Measurements from ENCODE around the gene KCNA2. TPM values are rescaled to one million over a fixed set of nuclear protein-coding genes. Genes with fewer than 3 reads are reported as not detected.

KCNA2 gene
- total and polyA plus RNA-seq, 4 donors: 0.02 to 0.68 (median 0.15) TPM

DNA sequence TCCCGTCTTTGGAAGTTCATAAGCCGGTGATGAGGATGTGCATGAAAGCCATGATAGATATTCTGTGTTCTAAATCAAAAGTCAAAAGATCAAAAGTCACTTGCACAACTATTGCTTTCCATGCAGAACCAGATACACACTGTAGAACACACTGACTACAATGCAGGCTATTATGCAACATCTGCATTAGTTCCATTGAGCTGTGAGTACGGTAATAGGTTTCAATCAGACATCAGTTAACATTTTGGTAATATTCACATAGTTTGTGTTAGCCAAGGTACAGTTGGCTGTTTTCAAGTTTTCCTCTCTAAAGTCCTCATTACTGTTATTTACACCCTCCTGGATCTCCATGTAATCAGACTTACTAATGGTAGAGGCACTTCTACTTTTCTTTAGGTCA, 3.1 kb downstream of the KCNA2 start:
- no peak for DNase-seq
- no peaks in the 10 kb centered on the region for H3K36me3 ChIP-seq (ENCODE audit: control insufficient read depth in 4 of 4, insufficient read depth in 4 of 4, low read length in 4 of 4)
- no peak overlapping the region for H3K27ac ChIP-seq (ENCODE audit: low read depth in 1 of 2, low read length in 1 of 2)
- peaks cover 0 to 2% (median 0%) of the 10 kb centered on the region in 4 donors for H3K9me3 ChIP-seq (ENCODE audit: control insufficient read depth in 4 of 4, insufficient read depth in 3 of 4, low read length in 3 of 4)
- TF ChIP-seq, protein P1, sequence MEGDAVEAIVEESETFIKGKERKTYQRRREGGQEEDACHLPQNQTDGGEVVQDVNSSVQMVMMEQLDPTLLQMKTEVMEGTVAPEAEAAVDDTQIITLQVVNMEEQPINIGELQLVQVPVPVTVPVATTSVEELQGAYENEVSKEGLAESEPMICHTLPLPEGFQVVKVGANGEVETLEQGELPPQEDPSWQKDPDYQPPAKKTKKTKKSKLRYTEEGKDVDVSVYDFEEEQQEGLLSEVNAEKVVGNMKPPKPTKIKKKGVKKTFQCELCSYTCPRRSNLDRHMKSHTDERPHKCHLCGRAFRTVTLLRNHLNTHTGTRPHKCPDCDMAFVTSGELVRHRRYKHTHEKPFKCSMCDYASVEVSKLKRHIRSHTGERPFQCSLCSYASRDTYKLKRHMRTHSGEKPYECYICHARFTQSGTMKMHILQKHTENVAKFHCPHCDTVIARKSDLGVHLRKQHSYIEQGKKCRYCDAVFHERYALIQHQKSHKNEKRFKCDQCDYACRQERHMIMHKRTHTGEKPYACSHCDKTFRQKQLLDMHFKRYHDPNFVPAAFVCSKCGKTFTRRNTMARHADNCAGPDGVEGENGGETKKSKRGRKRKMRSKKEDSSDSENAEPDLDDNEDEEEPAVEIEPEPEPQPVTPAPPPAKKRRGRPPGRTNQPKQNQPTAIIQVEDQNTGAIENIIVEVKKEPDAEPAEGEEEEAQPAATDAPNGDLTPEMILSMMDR (IDR thresholded peaks at IDR 0.05; ENCODE audit: control extremely low read depth, extremely low read depth): no peak
- ATAC-seq (ENCODE audit: insufficient read depth, low FRiP score): no peak
- H3K4me1 ChIP-seq (ENCODE audit: control insufficient read depth in 5 of 5, insufficient read depth in 5 of 5, low read length in 5 of 5): peaks cover 0 to 19% (median 9%) of the 10 kb centered on the region in 5 donors
- WGBS, 2 donors: 98% methylated on average over 3 of the region's 3 CpGs
- H3K9ac ChIP-seq (ENCODE audit: insufficient read depth in 1 of 2, low read length in 2 of 2): no peak overlapping the region
- H3K4me3 ChIP-seq: no peak overlapping the region
- H3K27me3 ChIP-seq (ENCODE audit: control insufficient read depth in 3 of 3, insufficient read depth in 3 of 3, low read length in 2 of 3): peaks cover 10 to 45% (median 34%) of the 10 kb centered on the region in 3 donors

- peaks cover 0 to 19% (median 6%) of the 10 kb centered on the region in 5 donors for H3K4me1 ChIP-seq (ENCODE audit: control insufficient read depth in 5 of 5, insufficient read depth in 5 of 5, low read length in 5 of 5)
- TF ChIP-seq, protein P1 (IDR thresholded peaks at IDR 0.05; ENCODE audit: control extremely low read depth, extremely low read depth): no peak
- DNase-seq (no peak), ATAC-seq (ENCODE audit: insufficient read depth, low FRiP score) (no peak)
- WGBS, 2 donors: 86 to 90% methylated on average over 4 of the region's 4 CpGs
- H3K36me3 ChIP-seq (ENCODE audit: control insufficient read depth in 4 of 4, insufficient read depth in 4 of 4, low read length in 4 of 4): no peaks in the 10 kb centered on the region
- peaks cover 0 to 2% (median 0%) of the 10 kb centered on the region in 4 donors for H3K9me3 ChIP-seq (ENCODE audit: control insufficient read depth in 4 of 4, insufficient read depth in 3 of 4, low read length in 3 of 4)
- H3K4me3 ChIP-seq: no peak overlapping the region
- H3K27ac ChIP-seq (ENCODE audit: low read depth in 1 of 2, low read length in 1 of 2): no peak overlapping the region
- H3K9ac ChIP-seq (ENCODE audit: insufficient read depth in 1 of 2, low read length in 2 of 2): no peak overlapping the region
- H3K27me3 ChIP-seq (ENCODE audit: control insufficient read depth in 3 of 3, insufficient read depth in 3 of 3, low read length in 2 of 3): peaks cover 13 to 39% (median 28%) of the 10 kb centered on the region in 3 donors
Observed at GRCh38 chr1:110602466-110602865, 3.7 kb downstream of the KCNA2 start.

DNA sequence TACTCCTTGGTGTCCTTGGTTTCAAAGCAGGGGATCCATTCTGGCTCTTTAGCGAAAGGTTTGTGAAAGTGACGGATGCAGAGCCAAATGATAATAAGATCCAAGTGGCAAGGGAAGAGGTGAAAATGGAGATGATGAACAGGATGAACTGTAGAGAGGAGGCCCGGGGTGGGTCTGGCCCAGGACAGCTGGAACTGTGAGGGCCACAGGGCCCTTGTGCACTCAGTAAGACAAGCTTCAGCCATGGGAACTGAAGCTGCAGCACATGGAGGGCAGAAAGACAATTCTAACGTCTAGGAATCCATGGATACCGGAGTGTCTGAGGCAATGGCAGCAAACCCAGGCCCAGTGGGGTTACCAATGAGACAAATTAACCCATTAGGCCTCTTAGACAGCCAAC, 4.8 kb downstream of the KCNA2 start:
- TF ChIP-seq, protein P1 (IDR thresholded peaks at IDR 0.05; ENCODE audit: control extremely low read depth, extremely low read depth): no peak
- no peak overlapping the region for H3K9ac ChIP-seq (ENCODE audit: insufficient read depth in 1 of 2, low read length in 2 of 2)

GRCh38 chr1:110600716-110601115, 5.4 kb downstream of the KCNA2 start:
- TF ChIP-seq, protein P1 (IDR thresholded peaks at IDR 0.05; ENCODE audit: control extremely low read depth, extremely low read depth): no peak
- no peak overlapping the region for H3K27ac ChIP-seq (ENCODE audit: low read depth in 1 of 2, low read length in 1 of 2)
- H3K4me1 ChIP-seq (ENCODE audit: control insufficient read depth in 5 of 5, insufficient read depth in 5 of 5, low read length in 5 of 5): peaks cover 0 to 7% (median 3%) of the 10 kb centered on the region in 5 donors
- no peaks in the 10 kb centered on the region for H3K36me3 ChIP-seq (ENCODE audit: control insufficient read depth in 4 of 4, insufficient read depth in 4 of 4, low read length in 4 of 4)
- DNase-seq (no peak), ATAC-seq (ENCODE audit: insufficient read depth, low FRiP score) (no peak)
- peaks cover 0 to 2% (median 0%) of the 10 kb centered on the region in 4 donors for H3K9me3 ChIP-seq (ENCODE audit: control insufficient read depth in 4 of 4, insufficient read depth in 3 of 4, low read length in 3 of 4)
- 94 to 96% methylated on average over 3 of the region's 3 CpGs for WGBS, 2 donors
- H3K4me3 ChIP-seq: no peak overlapping the region
- H3K9ac ChIP-seq (ENCODE audit: insufficient read depth in 1 of 2, low read length in 2 of 2): no peak overlapping the region
- H3K27me3 ChIP-seq (ENCODE audit: control insufficient read depth in 3 of 3, insufficient read depth in 3 of 3, low read length in 2 of 3): peaks cover 13 to 34% (median 21%) of the 10 kb centered on the region in 3 donors

More for the DNA sequence above, 4.8 kb downstream of the KCNA2 start:
- H3K4me3 ChIP-seq: no peak overlapping the region
- no peak overlapping the region for H3K27ac ChIP-seq (ENCODE audit: low read depth in 1 of 2, low read length in 1 of 2)
- H3K36me3 ChIP-seq (ENCODE audit: control insufficient read depth in 4 of 4, insufficient read depth in 4 of 4, low read length in 4 of 4): no peaks in the 10 kb centered on the region
- DNase-seq (no peak), ATAC-seq (ENCODE audit: insufficient read depth, low FRiP score) (no peak)
- H3K9me3 ChIP-seq (ENCODE audit: control insufficient read depth in 4 of 4, insufficient read depth in 3 of 4, low read length in 3 of 4): peaks cover 0 to 2% (median 0%) of the 10 kb centered on the region in 4 donors
- H3K27me3 ChIP-seq (ENCODE audit: control insufficient read depth in 3 of 3, insufficient read depth in 3 of 3, low read length in 2 of 3): peaks cover 13 to 38% (median 26%) of the 10 kb centered on the region in 3 donors
- WGBS, 2 donors: 85 to 92% methylated on average over 5 of the region's 5 CpGs
- peaks cover 0 to 13% (median 6%) of the 10 kb centered on the region in 5 donors for H3K4me1 ChIP-seq (ENCODE audit: control insufficient read depth in 5 of 5, insufficient read depth in 5 of 5, low read length in 5 of 5)
